Measurements from ENCODE around the gene FBLN7. TPM values are rescaled to one million over a fixed set of nuclear protein-coding genes. Genes with fewer than 3 reads are reported as not detected.

The FBLN7 gene
- total RNA-seq, 2 experiments from 2014 or later = 0.25 TPM; not detected in 1

- BruUV-seq (replicated peaks) = no TSS peak
- Histone ChIP-seq H3K4me2 (ENCODE audit: low read length) (peak overlapping the region; percentile 47), H3K79me2 (ENCODE audit: insufficient read depth, low read depth, low read length) (no peaks in the 10 kb centered on the region), H3K36me3 (ENCODE audit: insufficient read depth, low read length) (no peaks in the 10 kb centered on the region), H3K4me1 (ENCODE audit: insufficient read depth, low read length, poor library complexity, severe bottlenecking) (peaks cover 11% of the 10 kb centered on the region), H3K9me3 (ENCODE audit: low read length) (no peaks in the 10 kb centered on the region), H3K9me2 (ENCODE audit: insufficient read depth, low read length) (no peaks in the 10 kb centered on the region), H2AFZ (ENCODE audit: low read length) (peak overlapping the region; percentile 85), H3K27ac (ENCODE audit: low read depth, low read length, poor library complexity, severe bottlenecking) (no peak overlapping the region), H4K20me1 (ENCODE audit: insufficient read depth, low read length) (no peaks in the 10 kb centered on the region), H3K4me3 (ENCODE audit: low read depth, low read length, poor library complexity, severe bottlenecking) (peak overlapping the region; percentile 7)
- DNase-seq (ENCODE audit: low spot score) = peak; percentile 44
- TF ChIP-seq CTCF (conservative IDR thresholded peaks at IDR 0.05; ENCODE audit: low read length) = no peak
- TF ChIP-seq EZH2phosphoT487 (IDR thresholded peaks at IDR 0.05; ENCODE audit: borderline replicate concordance, low read depth, low read length) = no peak
- CTCF ChIA-PET (ENCODE audit: unreplicated experiment) = no interaction called here
- intact Hi-C loops (cut with micrococcal nuclease; ENCODE audit: unreplicated experiment) = no loop called here
- POLR2A ChIA-PET = no interaction called here
Measured at GRCh38 chr2:112187805-112188596, 49.8 kb downstream of the FBLN7 start.

- TF ChIP-seq CTCF (conservative IDR thresholded peaks at IDR 0.05; ENCODE audit: low read length) = no peak
- no peak for TF ChIP-seq EZH2phosphoT487 (IDR thresholded peaks at IDR 0.05; ENCODE audit: borderline replicate concordance, low read depth, low read length)
- Histone ChIP-seq H3K4me2 (ENCODE audit: low read length) (no peak overlapping the region), H4K20me1 (ENCODE audit: insufficient read depth, low read length) (no peaks in the 10 kb centered on the region), H3K36me3 (ENCODE audit: insufficient read depth, low read length) (no peaks in the 10 kb centered on the region), H3K4me1 (ENCODE audit: insufficient read depth, low read length, poor library complexity, severe bottlenecking) (peaks cover 11% of the 10 kb centered on the region), H3K9me3 (ENCODE audit: low read length) (no peaks in the 10 kb centered on the region), H3K4me3 (ENCODE audit: low read depth, low read length, poor library complexity, severe bottlenecking) (no peak overlapping the region), H3K9me2 (ENCODE audit: insufficient read depth, low read length) (no peaks in the 10 kb centered on the region), H3K79me2 (ENCODE audit: insufficient read depth, low read depth, low read length) (no peaks in the 10 kb centered on the region), H3K27ac (ENCODE audit: low read depth, low read length, poor library complexity, severe bottlenecking) (no peak overlapping the region), H2AFZ (ENCODE audit: low read length) (no peak overlapping the region)
- CTCF ChIA-PET (ENCODE audit: unreplicated experiment) = no interaction called here
- POLR2A ChIA-PET = no interaction called here
- no peak for DNase-seq (ENCODE audit: low spot score)
- no TSS peak for BruUV-seq (replicated peaks)
- intact Hi-C loops (cut with micrococcal nuclease; ENCODE audit: unreplicated experiment) = no loop called here
Measured at GRCh38 chr2:112189001-112189556, 50.9 kb downstream of the FBLN7 start.

- Histone ChIP-seq H3K9me2 (ENCODE audit: insufficient read depth, low read length) (no peaks in the 10 kb centered on the region), H3K4me3 (ENCODE audit: low read depth, low read length, poor library complexity, severe bottlenecking) (no peak overlapping the region), H4K20me1 (ENCODE audit: insufficient read depth, low read length) (no peaks in the 10 kb centered on the region), H3K27ac (ENCODE audit: low read depth, low read length, poor library complexity, severe bottlenecking) (no peak overlapping the region), H3K9me3 (ENCODE audit: low read length) (no peaks in the 10 kb centered on the region), H3K4me2 (ENCODE audit: low read length) (no peak overlapping the region), H2AFZ (ENCODE audit: low read length) (no peak overlapping the region), H3K79me2 (ENCODE audit: insufficient read depth, low read depth, low read length) (no peaks in the 10 kb centered on the region), H3K36me3 (ENCODE audit: insufficient read depth, low read length) (no peaks in the 10 kb centered on the region), H3K4me1 (ENCODE audit: insufficient read depth, low read length, poor library complexity, severe bottlenecking) (no peaks in the 10 kb centered on the region)
- intact Hi-C loops (cut with micrococcal nuclease; ENCODE audit: unreplicated experiment) = loop anchor here (10.0 kb wide), 1 partner anchor 69 kb away; no protein-coding TSS in a partner anchor
- TF ChIP-seq EZH2phosphoT487 (IDR thresholded peaks at IDR 0.05; ENCODE audit: borderline replicate concordance, low read depth, low read length) = no peak
- no peak for TF ChIP-seq CTCF (conservative IDR thresholded peaks at IDR 0.05; ENCODE audit: low read length)
- ChIA-PET CTCF (ENCODE audit: unreplicated experiment) (no interaction called here), POLR2A (no interaction called here)
- DNase-seq (ENCODE audit: low spot score) = no peak
- no TSS peak for BruUV-seq (replicated peaks)
Measured at GRCh38 chr2:112194028-112194427, 55.8 kb downstream of the FBLN7 start.
